Measurements from ENCODE around the gene KCNH2.
A peak's percentile ranks its signal among the peaks of the same experiment; 100 is the strongest.

Gene KCNH2

GRCh38 chr7:150963707-150964559 lies 14.2 kb downstream of the KCNH2 start (continued):
- TF ChIP-seq ZNF26 (tag by site-specific recombination; IDR thresholded peaks at IDR 0.05), result no peak
- no peak for TF ChIP-seq ZNF548 (tag by site-specific recombination; IDR thresholded peaks at IDR 0.05)
- TF ChIP-seq GLIS2 (tag by site-specific recombination; IDR thresholded peaks at IDR 0.05), result no peak
- TF ChIP-seq ZNF223 (tag by site-specific recombination; IDR thresholded peaks at IDR 0.05), result no peak
- no peak for TF ChIP-seq PRDM1 (tag by site-specific recombination; IDR thresholded peaks at IDR 0.05)
- no peak for TF ChIP-seq ZNF664 (tag by site-specific recombination; IDR thresholded peaks at IDR 0.05)

GRCh38 chr7:150962553-150963399 lies 15.3 kb downstream of the KCNH2 start:
- Histone ChIP-seq H3K9me3 (ENCODE audit: control insufficient read depth, insufficient read depth, low read depth, low read length) (no peaks in the 10 kb centered on the region), H3K27ac (ENCODE audit: extremely low read depth, low read depth, low read length) (no peak overlapping the region), H3K36me3 (ENCODE audit: control insufficient read depth in 2 of 2, insufficient read depth in 1 of 2, low read length in 2 of 2) (no peaks in the 10 kb centered on the region), H3K4me3 (ENCODE audit: low read depth, low read length) (no peak overlapping the region), H3K4me1 (ENCODE audit: control insufficient read depth, insufficient read depth, low read length) (no peaks in the 10 kb centered on the region)
- TF ChIP-seq ZNF558 (tag by site-specific recombination; IDR thresholded peaks at IDR 0.05) (no peak), INSM2 (tag by site-specific recombination; IDR thresholded peaks at IDR 0.05) (no peak), CTCF (tag by site-specific recombination; IDR thresholded peaks at IDR 0.05) (peak; percentile 92), ZNF843 (tag by site-specific recombination; IDR thresholded peaks at IDR 0.05) (no peak), ZIC2 (tag by site-specific recombination; IDR thresholded peaks at IDR 0.05) (0 out of 2 replicates have a peak, but pooled peaks have one; percentile 12), PATZ1 (tag by site-specific recombination; IDR thresholded peaks at IDR 0.05) (peak; percentile 39; the same call in 1 of the 2 replicates), ZNF600 (tag by site-specific recombination; IDR thresholded peaks at IDR 0.05) (peak; percentile 60; the same call in 1 of the 2 replicates), EGR2 (tag by site-specific recombination; IDR thresholded peaks at IDR 0.05; ENCODE audit: low read depth) (0 out of 2 replicates have a peak, but pooled peaks have one; percentile 15), ZNF654 (tag by site-specific recombination; IDR thresholded peaks at IDR 0.05; ENCODE audit: low read depth) (peak; percentile 70), GLIS2 (tag by site-specific recombination; IDR thresholded peaks at IDR 0.05) (peak; percentile 63), ZBTB48 (tag by site-specific recombination; IDR thresholded peaks at IDR 0.05) (no peak), ZBTB10 (tag by site-specific recombination; IDR thresholded peaks at IDR 0.05) (no peak), ZNF354C (tag by site-specific recombination; IDR thresholded peaks at IDR 0.05; ENCODE audit: borderline replicate concordance, low read depth) (no peak), ZNF596 (tag by site-specific recombination; IDR thresholded peaks at IDR 0.05) (0 out of 2 replicates have a peak, but pooled peaks have one; percentile 25)
- ChIA-PET CTCF (interaction anchor here (0.5 to 11.1 kb wide), 35 partner anchors 7 to 647 kb away, joined by 3 to 124 read pairs (median 4); partner anchors contain the start of genes ATG9B and NOS3), POLR2A (no interaction called here)

Measured in HEK293 (cell line).